GM19238 (cell line): ENCODE data around the gene ABCF1.
A peak's percentile ranks its signal among the peaks of the same experiment; 100 is the strongest.

ENCODE experiments used
- DNase-seq: peaks from one replicate; pipeline ENCODE4 v3.0.0; 2011; ENCODE audit warnings: low spot score; ENCODE audit not compliant: insufficient read length

Gene ABCF1

DNA sequence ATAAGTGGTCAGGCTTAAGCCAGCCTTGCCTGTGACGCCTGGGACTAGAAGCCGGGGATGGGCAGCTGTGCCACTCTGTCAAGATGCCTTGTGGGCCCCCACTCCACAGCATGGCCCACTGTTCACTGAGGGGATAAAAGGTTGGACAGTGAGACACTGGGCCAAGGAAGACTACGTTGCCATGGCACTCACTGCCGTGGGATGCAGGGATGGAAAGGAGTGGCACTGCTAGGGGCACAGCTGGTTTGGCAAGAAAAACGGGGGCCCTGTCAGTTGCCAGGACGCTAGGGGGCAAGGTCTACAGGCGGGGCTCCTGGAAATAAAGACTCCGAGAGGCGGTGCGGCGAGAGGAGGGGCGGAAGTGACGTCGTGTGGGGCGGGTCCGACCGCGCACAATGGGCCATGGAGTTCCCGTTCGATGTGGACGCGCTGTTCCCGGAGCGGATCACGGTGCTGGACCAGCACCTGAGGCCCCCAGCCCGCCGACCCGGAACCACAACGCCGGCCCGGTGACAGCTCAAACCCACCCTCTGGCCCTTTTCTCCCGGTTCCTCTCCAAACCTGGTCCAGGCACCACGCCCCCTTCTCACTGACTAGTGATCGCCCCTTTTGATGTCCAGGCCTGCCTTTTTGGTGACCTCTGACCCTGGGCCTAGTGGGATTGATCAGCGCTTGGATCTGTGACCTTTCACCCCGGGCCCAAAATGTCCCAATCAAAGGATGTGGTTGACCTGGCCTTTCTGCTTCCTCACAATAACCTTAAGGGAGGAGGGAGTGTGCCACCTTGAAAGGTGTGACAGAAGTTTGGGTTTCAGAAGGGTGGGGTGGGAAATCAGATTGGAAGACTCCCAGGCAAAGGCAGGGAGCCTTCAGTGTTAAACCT, 55.5 kb downstream of the ABCF1 start, which contains the start of gene ATAT1:
ATAT1 (plus strand) TSS at position 391 of the 883 bp plus-strand sequence.
- DNase-seq = peak; percentile 81

DNA sequence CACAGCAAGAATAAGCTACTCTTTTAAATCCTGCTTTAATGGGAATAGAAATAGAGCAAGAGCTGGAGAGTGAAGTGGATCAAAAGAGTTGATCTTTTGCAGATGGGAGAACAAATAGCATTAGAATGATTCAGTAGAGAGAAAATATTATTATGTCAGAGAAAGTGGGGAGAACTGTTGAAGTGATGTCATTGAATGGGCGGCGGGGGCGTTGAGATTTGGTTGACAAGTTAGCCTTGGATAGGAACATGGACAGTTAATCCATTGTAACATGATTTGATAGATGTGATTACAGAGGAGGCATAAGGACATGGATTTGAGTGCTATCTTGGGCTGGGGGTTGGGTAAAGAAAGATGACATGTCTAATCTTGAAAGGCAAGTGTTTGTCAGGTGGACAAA, 64.6 kb downstream of the ABCF1 start:
- no peak for DNase-seq

DNA sequence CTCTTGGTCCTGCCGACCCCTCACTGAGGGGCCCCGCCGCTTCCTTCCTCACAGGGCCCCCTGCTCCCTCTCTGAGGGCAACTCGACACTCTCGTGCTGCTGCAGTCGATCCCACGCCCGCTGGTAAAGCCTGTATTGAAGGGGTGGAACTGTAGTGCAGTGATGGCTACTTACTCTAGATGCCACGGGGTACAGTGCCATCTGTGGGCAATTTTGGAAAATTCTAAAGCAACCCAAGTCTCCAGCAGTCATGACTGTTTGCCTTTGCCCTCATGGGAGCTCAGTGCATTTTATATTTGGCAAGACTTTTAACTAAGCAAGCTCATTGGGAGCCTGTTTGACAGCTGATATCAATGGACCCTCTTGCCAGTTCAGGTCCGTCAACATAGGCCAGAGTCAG, 69.2 kb downstream of the ABCF1 start:
- no peak for DNase-seq

DNA sequence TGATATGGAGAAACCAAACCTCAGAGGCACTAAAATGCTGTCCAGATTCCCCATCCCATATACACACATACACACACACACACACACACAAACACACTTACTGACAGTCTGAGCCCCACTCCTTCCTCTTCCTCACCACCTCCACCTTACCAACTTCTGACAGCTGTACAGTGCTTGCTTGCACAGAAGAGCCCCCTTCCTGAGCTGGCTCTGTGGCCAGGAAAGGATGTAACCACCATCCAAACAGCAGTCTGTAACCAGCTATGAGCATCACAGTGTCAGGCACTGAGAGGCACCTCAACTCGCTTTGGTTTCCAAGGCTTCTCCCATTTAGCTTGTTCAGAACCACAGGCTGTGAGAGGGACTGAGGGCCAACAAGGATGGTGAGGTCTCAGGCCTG, 69.8 kb downstream of the ABCF1 start:
- no peak for DNase-seq
